ENCODE data around the gene RARS1.
A peak's percentile ranks its signal among the peaks of the same experiment; 100 is the strongest.

Gene RARS1

GRCh38 chr5:168486136-168486879 lies at the start of gene RARS1:
RARS1 (plus strand) TSS chr5:168486471; CDS start chr5:168486499, 28 bp downstream.
- peak; percentile 75 to 90 (median 90) for DNase-seq

GRCh38 chr5:168438349-168438748 lies 47.9 kb upstream of the RARS1 start:
- DNase-seq, result no peak

DNA sequence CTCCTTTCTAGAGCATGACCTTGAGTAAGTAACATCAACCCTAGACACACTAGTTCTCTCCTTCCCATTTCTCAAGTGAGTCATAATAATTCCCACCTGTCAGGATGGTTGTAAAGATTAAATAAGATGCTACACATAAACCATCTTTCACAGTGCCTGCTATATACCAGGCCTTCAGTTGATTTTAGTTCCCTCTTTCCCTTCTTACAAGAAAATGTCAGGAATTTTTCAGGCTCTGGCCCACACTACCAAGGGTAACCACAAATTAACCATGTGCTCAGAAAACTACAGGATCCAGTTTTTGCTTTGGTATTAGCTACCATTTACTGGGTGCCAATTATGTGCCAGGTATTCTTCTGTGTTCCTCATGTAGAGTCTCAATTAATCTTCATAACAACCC lies 42.7 kb upstream of the RARS1 start:
- DNase-seq, result no peak

GRCh38 chr5:168443950-168444700 lies 42.1 kb upstream of the RARS1 start:
- no peak for DNase-seq

GRCh38 chr5:168446983-168447619 lies 39.2 kb upstream of the RARS1 start:
- DNase-seq, result no peak

GRCh38 chr5:168447808-168448207 lies 38.5 kb upstream of the RARS1 start:
- no peak for DNase-seq

GRCh38 chr5:168449166-168449565 lies 37.1 kb upstream of the RARS1 start:
- DNase-seq, result no peak

GRCh38 chr5:168451565-168451964 lies 34.7 kb upstream of the RARS1 start:
- no peak for DNase-seq

DNA sequence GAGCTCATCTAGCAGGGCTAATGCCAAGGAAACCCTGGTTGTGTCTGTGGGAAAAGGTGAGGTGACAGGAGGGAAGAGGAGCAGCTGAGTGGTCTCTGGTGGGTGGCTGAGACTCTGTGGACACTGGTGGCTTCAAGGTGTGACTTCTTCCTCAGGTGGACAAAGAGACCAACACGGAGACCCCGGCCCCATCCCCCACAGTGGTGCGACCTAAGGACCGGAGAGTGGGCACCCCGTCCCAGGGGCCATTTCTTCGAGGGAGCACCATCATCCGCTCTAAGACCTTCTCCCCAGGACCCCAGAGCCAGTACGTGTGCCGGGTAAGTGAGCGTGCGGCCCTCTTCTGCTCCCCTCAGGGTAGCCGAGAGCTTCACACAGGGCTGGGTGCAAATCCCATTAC lies 31.1 kb upstream of the RARS1 start:
- DNase-seq, result no peak

DNA sequence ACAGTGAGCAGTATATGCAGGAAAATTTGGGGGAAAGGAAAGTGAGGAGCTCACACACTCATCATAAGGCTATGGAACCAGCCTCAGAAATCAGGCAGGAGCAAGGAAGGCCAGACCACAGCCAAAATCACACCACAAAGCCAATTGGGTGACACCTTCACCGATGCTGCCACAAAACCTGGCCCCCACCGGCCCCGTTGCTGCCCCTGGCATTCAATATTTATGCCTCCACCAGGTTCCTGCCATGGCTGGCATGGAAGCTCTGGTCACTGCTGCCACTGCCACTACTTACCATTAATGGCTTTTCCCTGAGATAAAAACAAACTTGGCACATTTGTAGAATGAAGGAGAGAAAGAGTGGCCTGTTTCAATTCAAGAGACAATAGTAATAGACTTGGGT lies 28.7 kb upstream of the RARS1 start:
- DNase-seq, result no peak

- no peak for DNase-seq
These were observed 25.7 kb upstream of the RARS1 start for GRCh38 chr5:168460606-168461005.

- DNase-seq, result no peak
These were observed 23.2 kb upstream of the RARS1 start for GRCh38 chr5:168463081-168463480.

- DNase-seq, result no peak
These were observed 22.1 kb upstream of the RARS1 start for GRCh38 chr5:168464214-168464613.

DNA sequence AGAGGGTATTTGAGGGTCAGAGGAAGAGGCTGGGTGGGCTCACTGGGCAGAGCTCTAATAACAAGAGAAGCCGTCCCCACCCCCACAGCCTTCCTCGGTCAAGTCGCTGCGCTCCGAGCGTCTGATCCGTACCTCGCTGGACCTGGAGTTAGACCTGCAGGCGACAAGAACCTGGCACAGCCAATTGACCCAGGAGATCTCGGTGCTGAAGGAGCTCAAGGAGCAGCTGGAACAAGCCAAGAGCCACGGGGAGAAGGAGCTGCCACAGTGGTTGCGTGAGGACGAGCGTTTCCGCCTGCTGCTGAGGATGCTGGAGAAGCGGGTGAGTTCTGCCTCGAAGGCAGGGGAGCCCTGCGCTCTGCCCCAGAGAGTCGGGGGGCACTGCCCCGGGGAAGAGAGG lies 21.6 kb upstream of the RARS1 start:
- DNase-seq, result no peak

DNA sequence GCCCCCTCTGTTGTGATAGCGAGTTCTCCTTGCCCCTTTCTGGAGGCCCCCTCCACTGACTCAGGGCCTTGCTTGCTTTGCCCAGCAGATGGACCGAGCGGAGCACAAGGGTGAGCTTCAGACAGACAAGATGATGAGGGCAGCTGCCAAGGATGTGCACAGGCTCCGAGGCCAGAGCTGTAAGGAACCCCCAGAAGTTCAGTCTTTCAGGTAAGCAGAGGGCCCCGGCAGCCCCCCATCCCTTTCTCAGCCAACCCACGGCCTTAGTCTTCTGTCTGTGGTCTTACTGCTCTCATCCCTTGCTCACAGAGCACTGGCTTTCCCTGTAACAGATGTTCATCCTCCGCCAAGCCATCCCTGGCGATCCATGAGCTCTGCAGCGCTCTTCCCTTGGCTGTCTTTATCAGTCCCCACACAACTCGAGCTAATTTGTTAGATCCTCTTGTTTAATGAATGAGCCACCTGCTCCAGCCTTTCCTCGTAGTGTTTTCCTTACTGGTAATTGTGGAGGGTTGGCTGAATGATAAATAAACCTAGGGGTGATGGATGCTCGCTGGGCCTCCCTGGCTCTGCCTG lies 18.4 kb upstream of the RARS1 start:
- DNase-seq, result peak in 2 of 3 experiments; percentile 13 to 69

GRCh38 chr5:168468836-168469235 lies 17.4 kb upstream of the RARS1 start:
- no peak for DNase-seq

DNA sequence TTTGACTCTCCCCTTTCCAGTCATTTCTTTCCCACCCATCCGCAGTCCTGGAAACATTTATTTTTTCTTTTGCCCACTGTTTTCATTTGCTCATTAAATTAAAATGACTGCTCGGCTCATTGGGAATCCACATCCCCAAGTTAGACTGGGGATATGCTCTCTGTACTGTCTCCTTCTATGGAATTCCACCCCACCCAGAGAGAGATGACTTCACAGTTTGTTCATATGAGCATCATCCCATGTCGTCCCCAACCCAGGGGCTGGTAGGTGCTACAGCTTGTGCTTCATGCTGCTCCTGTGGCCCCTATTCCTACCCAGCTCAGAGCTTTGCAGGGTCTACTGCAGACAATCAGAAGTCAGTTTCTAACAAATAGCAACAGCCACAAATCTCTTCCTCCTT lies 16.5 kb upstream of the RARS1 start:
- DNase-seq, result no peak

DNA sequence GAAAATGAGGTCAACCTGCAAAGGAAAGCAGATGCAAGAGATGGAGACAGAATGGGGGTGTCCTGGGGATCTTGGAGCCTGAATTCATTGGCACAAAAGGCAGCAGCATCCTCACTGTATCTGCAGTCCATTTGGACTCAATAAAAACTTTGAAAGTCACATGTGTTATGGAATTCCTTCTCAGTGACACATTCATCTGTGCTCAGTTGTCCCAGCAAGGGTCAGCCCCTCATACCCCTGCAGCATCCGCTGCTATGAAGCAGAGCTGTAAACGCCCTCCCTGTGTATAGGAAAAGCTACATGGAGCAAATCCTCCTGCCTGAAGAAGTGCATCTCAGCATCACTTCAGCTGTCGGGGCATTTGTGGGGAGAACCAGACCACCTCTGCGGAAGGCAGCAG lies 14.5 kb upstream of the RARS1 start:
- DNase-seq, result no peak

DNA sequence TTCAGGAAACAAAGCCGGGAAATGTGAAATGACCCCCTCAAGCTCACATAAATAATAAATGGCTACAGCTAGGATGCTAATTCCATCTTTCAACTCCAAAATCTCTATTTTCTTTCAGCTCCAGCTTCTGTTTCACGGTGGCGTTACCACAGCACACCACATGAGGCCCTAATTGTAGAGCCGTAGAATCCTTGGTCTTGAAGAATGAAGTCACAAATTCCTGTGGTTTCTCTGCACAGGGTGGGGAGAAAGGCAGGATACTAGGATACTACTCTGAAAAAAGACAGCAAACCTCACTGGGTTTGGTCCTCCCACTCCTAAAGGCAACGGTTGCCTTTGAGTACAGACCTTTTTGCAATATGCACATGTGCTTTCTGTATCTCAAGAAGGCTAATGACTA lies 13.9 kb upstream of the RARS1 start:
- DNase-seq, result no peak

- no peak for DNase-seq
These were observed 12.0 kb upstream of the RARS1 start for GRCh38 chr5:168474319-168474718.

GRCh38 chr5:168477060-168477459 lies 9.2 kb upstream of the RARS1 start:
- no peak for DNase-seq

GRCh38 chr5:168479166-168479565 lies 7.1 kb upstream of the RARS1 start:
- no peak for DNase-seq

GRCh38 chr5:168480601-168481000 lies 5.7 kb upstream of the RARS1 start:
- DNase-seq, result no peak

- no peak for DNase-seq
These were observed 4.9 kb upstream of the RARS1 start for GRCh38 chr5:168481330-168481788.

Data from NCI-H1417 (cell line).